ENCODE results near the gene UCMA.

Gene UCMA

GRCh38 chr10:13173616-13174015 lies 60.6 kb downstream of the UCMA start:
- TF ChIP-seq CTCF (conservative IDR thresholded peaks at IDR 0.05; ENCODE audit: low read length): no peak
- H3K4me3 ChIP-seq (ENCODE audit: low read length): no peak overlapping the region
- no peak for DNase-seq (ENCODE audit: low read depth)
